Endothelial cell of umbilical vein (primary cell): ENCODE results near the gene WBP4. TPM values are rescaled to one million over a fixed set of nuclear protein-coding genes. Genes with fewer than 3 reads are reported as not detected.

Experiments
- BruUV-seq: library from RNA; stranded (reverse); fragments of 400-500 nt; replicated peaks from 2 replicates; lab custom pipeline; 2021; lab: Mats Ljungman, UMichigan
- CTCF ChIA-PET: fragments of 300-600, 350-600 bp; sonication (Branson Sonifier 250); formaldehyde crosslinking; loops from one replicate; lab custom pipeline; 2021; ENCODE audit warnings: antibody characterized with exemption, inconsistent platforms; lab: Charles Lee
- POLR2A ChIA-PET: fragments of 300-600, 350-600 bp; sonication (Branson Sonifier 250); formaldehyde crosslinking; loops from one replicate; lab custom pipeline; 2021; ENCODE audit warnings: antibody characterized with exemption, inconsistent platforms; lab: Charles Lee
- DNase-seq: peaks from one replicate; pipeline ENCODE4 v3.0.0-alpha.2; 2011; ENCODE audit warnings: low read depth, low spot score
- FAIRE-seq: peaks from 2 replicates; lab custom pipeline; 2011; peaks lifted over from hg19 to GRCh38; lab: Jason Lieb, UNC
- H2AFZ ChIP-seq: 2 replicates; pipeline ENCODE4 v1.6.0; 2012; ENCODE audit warnings: low read depth, low read length, control low read depth, inconsistent platforms
- H3K27ac ChIP-seq: 2 replicates; pipeline ENCODE4 v1.5.1; 2011; ENCODE audit warnings: low read depth, mild to moderate bottlenecking, control low read depth, low read length, moderate library complexity; ENCODE audit not compliant: insufficient read depth
- H3K27me3 ChIP-seq, 2 experiments: 2 replicates each; pipeline versions ENCODE4 v1.6.0 to v1.6.1; 2011; ENCODE audit warnings: low read length in 2 of 2, mixed read lengths in 1 of 2; ENCODE audit not compliant: control insufficient read depth in 2 of 2, insufficient read depth in 2 of 2
- H3K36me3 ChIP-seq, 2 experiments: 2 replicates in 1 of 2; 3 replicates in 1 of 2; pipeline ENCODE4 v1.5.1; 2011; ENCODE audit warnings: low read length in 2 of 2, mild to moderate bottlenecking in 1 of 2, moderate library complexity in 1 of 2; ENCODE audit not compliant: control insufficient read depth in 2 of 2, insufficient read depth in 2 of 2; ENCODE audit errors: extremely low read depth in 1 of 2
- H3K4me1 ChIP-seq: 3 replicates; pipeline ENCODE4 v1.5.1; 2011; ENCODE audit warnings: mild to moderate bottlenecking, low read length; ENCODE audit not compliant: control insufficient read depth, insufficient read depth; ENCODE audit errors: extremely low read depth
- H3K4me2 ChIP-seq: 2 replicates; pipeline ENCODE4 v1.6.1; 2011; ENCODE audit warnings: low read length, control low read depth, mixed read lengths; ENCODE audit not compliant: insufficient read depth
- H3K4me3 ChIP-seq, 3 experiments: fragments of 200-600 bp in 1 of 3; sonication (generic), shearing (Covaris generic) in 1 of 3; replicated peaks in 1 of 3; 2 replicates each; pipeline ENCODE4 v1.5.1; 2011 to 2016; ENCODE audit warnings: control low read depth in 3 of 3, low read length in 3 of 3, mild to moderate bottlenecking in 2 of 3, inconsistent platforms in 1 of 3, low read depth in 1 of 3, moderate library complexity in 1 of 3; ENCODE audit not compliant: insufficient read depth in 1 of 3
- H3K79me2 ChIP-seq: 2 replicates; pipeline ENCODE4 v1.6.0; 2012; ENCODE audit warnings: low read length, inconsistent platforms; ENCODE audit not compliant: control insufficient read depth, insufficient read depth
- H3K9ac ChIP-seq: replicated peaks from 2 replicates; pipeline ENCODE3; 2011; ENCODE audit warnings: low read length, control low read depth; ENCODE audit not compliant: insufficient read depth; ENCODE audit errors: extremely low read depth
- H3K9me1 ChIP-seq: replicated peaks from 3 replicates; pipeline ENCODE4 v1.6.0; 2011; ENCODE audit warnings: mild to moderate bottlenecking, low read length; ENCODE audit not compliant: control insufficient read depth, insufficient read depth; ENCODE audit errors: extremely low read depth
- H3K9me3 ChIP-seq: replicated peaks from 2 replicates; pipeline ENCODE4 v1.5.1; 2012; ENCODE audit warnings: low read length, inconsistent platforms; ENCODE audit not compliant: control insufficient read depth, insufficient read depth
- H4K20me1 ChIP-seq: replicated peaks from 2 replicates; pipeline ENCODE3; 2011; ENCODE audit warnings: mild to moderate bottlenecking, low read length; ENCODE audit not compliant: control insufficient read depth, insufficient read depth; ENCODE audit errors: extremely low read depth
- EZH2 ChIP-seq: IDR thresholded peaks from 2 replicates; pipeline ENCODE4 v1.6.1; 2012; ENCODE audit warnings: borderline replicate concordance, low read depth, mild to moderate bottlenecking, moderate library complexity, low read length, inconsistent platforms; ENCODE audit not compliant: severe bottlenecking
- FOS ChIP-seq: IDR thresholded peaks from 2 replicates; pipeline ENCODE4 v1.6.1; 2011; ENCODE audit warnings: mild to moderate bottlenecking, low read length, moderate library complexity, borderline replicate concordance; ENCODE audit not compliant: insufficient read depth
- GATA2 ChIP-seq: IDR thresholded peaks from 2 replicates; pipeline ENCODE4 v1.7.0; 2011; ENCODE audit warnings: low read depth, mild to moderate bottlenecking, moderate library complexity, mixed read lengths, low read length; ENCODE audit not compliant: insufficient read length, insufficient read depth
- JUN ChIP-seq: IDR thresholded peaks from 2 replicates; pipeline ENCODE4 v1.6.1; 2011; ENCODE audit warnings: borderline replicate concordance, low read depth; ENCODE audit not compliant: insufficient read length, insufficient read depth
- MYC ChIP-seq: IDR thresholded peaks from one replicate; pipeline ENCODE4 v1.6.1; 2011; ENCODE audit warnings: mild to moderate bottlenecking, low read depth, low read length
- POLR2A ChIP-seq: IDR thresholded peaks from 2 replicates; pipeline ENCODE4 v1.6.1; 2012; ENCODE audit warnings: low read depth, mild to moderate bottlenecking, control low read depth, low read length
- POLR2AphosphoS5 ChIP-seq: IDR thresholded peaks from 2 replicates; pipeline ENCODE4 v1.6.1; 2012; ENCODE audit warnings: low read depth, mild to moderate bottlenecking, control low read depth, low read length, moderate library complexity; ENCODE audit not compliant: insufficient read depth
- dilution Hi-C: fragments of 300-500 bp; cut with MboI; formaldehyde crosslinking; loops from one replicate; pipeline ENCODE4 v1.15.0; 2019; ENCODE audit warnings: low sequenced_read_pairs; ENCODE audit not compliant: extremely low pct_ligation_motif_present
- intact Hi-C: fragments of 100-400 bp; cut with micrococcal nuclease; formaldehyde crosslinking; loops from one replicate; pipeline ENCODE4 v1.10.0; 2022
- polyA plus RNA-seq, 4 experiments: library from polyadenylated mRNA; depleted of rRNA in 3 of 4; stranded (reverse) in 3 of 4; unstranded in 1 of 4; fragments of >200 nt; gene quantifications; 2 replicates each; pipeline versions ENCODE4 v1.2.1 to v1.2.3, GENCODE V29; 2011 to 2012; ENCODE audit warnings: missing spikeins in 1 of 4
- total RNA-seq: library from RNA; stranded (reverse); gene quantifications from 2 replicates; pipeline ENCODE4 v1.2.3, GENCODE V29; 2021
- TF ChIP-seq, protein P1 (sequence below): IDR thresholded peaks from 2 replicates; pipeline ENCODE4 v1.6.1; 2011; ENCODE audit not compliant: insufficient read depth, insufficient read length
- TF ChIP-seq, protein P2 (sequence below), 2 donors: IDR thresholded peaks; 1 replicate in 1 of 2; 2 replicates in 1 of 2; pipeline ENCODE4 v1.5.1; 2011; ENCODE audit warnings: low read length in 2 of 2, mild to moderate bottlenecking in 2 of 2, moderate library complexity in 2 of 2, control low read depth in 1 of 2, inconsistent platforms in 1 of 2, low read depth in 1 of 2; ENCODE audit not compliant: insufficient read depth in 1 of 2; ENCODE audit errors: extremely low read depth in 1 of 2

Gene WBP4
- total and polyA plus RNA-seq, 2 donors (not counting 3 experiments of a cell fraction or from before 2014, with no cell fraction given), result 4.3 to 14.8 TPM

DNA sequence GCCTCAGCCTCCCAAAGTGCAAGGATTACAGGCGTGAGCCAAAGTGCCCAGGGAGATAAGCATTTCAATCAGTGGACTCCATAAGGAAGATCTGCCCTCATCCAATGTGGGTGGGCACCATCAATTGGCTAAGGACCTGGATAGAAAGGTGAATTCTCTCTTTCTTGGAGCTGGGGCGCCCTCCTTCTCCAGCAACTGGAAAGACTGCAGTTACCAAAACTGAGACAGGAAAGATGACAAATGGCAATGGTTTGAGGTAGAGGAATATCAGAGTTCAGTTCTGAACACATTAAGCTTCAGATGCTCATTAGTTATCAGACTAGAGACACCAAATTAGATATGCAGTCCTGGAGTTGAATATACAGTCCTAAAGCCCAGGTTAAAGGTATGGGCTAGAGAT lies 31.7 kb upstream of the WBP4 start:
- no peak overlapping the region for H3K27ac ChIP-seq
- DNase-seq (no peak), FAIRE-seq (peak; percentile 50)
- H3K79me2 ChIP-seq, result peaks cover 16% of the 10 kb centered on the region
- intact Hi-C loops (no loop called here), dilution Hi-C loops (no loop called here)
- ChIA-PET POLR2A (no interaction called here), CTCF (interaction anchor here (1.0 to 1.8 kb wide), 3 partner anchors 10 to 252 kb away, joined by 3 to 6 read pairs (median 4); partner anchors contain the start of gene ELF1)
- H3K36me3 ChIP-seq, result peaks cover 0 to 2% of the 10 kb centered on the region in 2 experiments
- TF ChIP-seq, protein P1, sequence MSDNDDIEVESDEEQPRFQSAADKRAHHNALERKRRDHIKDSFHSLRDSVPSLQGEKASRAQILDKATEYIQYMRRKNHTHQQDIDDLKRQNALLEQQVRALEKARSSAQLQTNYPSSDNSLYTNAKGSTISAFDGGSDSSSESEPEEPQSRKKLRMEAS, result no peak
- TF ChIP-seq EZH2 (no peak), FOS (no peak), MYC (no peak), JUN (no peak), POLR2AphosphoS5 (no peak), POLR2A (no peak), GATA2 (no peak)
- TF ChIP-seq, protein P2, sequence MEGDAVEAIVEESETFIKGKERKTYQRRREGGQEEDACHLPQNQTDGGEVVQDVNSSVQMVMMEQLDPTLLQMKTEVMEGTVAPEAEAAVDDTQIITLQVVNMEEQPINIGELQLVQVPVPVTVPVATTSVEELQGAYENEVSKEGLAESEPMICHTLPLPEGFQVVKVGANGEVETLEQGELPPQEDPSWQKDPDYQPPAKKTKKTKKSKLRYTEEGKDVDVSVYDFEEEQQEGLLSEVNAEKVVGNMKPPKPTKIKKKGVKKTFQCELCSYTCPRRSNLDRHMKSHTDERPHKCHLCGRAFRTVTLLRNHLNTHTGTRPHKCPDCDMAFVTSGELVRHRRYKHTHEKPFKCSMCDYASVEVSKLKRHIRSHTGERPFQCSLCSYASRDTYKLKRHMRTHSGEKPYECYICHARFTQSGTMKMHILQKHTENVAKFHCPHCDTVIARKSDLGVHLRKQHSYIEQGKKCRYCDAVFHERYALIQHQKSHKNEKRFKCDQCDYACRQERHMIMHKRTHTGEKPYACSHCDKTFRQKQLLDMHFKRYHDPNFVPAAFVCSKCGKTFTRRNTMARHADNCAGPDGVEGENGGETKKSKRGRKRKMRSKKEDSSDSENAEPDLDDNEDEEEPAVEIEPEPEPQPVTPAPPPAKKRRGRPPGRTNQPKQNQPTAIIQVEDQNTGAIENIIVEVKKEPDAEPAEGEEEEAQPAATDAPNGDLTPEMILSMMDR (IDR thresholded peaks at IDR 0.05; ENCODE audit: extremely low read depth in 1 of 2, insufficient read depth in 1 of 2, low read depth in 1 of 2, low read length in 2 of 2), result no peak
- H3K4me2 ChIP-seq, result no peak overlapping the region
- H3K4me1 ChIP-seq, result peaks cover 3% of the 10 kb centered on the region
- no peaks in the 10 kb centered on the region for H3K9me1 ChIP-seq
- no peaks in the 10 kb centered on the region for H4K20me1 ChIP-seq
- H3K4me3 ChIP-seq, result no peak overlapping the region
- no TSS peak for BruUV-seq
- no peaks in the 10 kb centered on the region for H3K9me3 ChIP-seq
- H3K27me3 ChIP-seq, result no peaks in the 10 kb centered on the region
- no peak overlapping the region for H3K9ac ChIP-seq
- H2AFZ ChIP-seq, result no peak overlapping the region
